GM13976 (cell line): ENCODE data around the gene CUX1.

Experiments used
- DNase-seq: peaks from one replicate; pipeline ENCODE4 v3.0.0; 2012; ENCODE audit warnings: low spot score
- in situ Hi-C: fragments of 300-500 bp; cut with MboI; formaldehyde crosslinking; loops from one replicate; pipeline ENCODE4 v1.12.0; 2022; ENCODE audit warnings: low sequenced_read_pairs, mixed read lengths, inconsistent platforms; ENCODE audit not compliant: unreplicated experiment
- TF ChIP-seq, protein P1 (sequence below): IDR thresholded peaks from 2 replicates; pipeline ENCODE4 v1.5.1; 2012; ENCODE audit warnings: borderline replicate concordance, mild to moderate bottlenecking; ENCODE audit not compliant: insufficient read depth; ENCODE audit errors: extremely low read depth, missing control alignments, control extremely low read depth

Gene CUX1

DNA sequence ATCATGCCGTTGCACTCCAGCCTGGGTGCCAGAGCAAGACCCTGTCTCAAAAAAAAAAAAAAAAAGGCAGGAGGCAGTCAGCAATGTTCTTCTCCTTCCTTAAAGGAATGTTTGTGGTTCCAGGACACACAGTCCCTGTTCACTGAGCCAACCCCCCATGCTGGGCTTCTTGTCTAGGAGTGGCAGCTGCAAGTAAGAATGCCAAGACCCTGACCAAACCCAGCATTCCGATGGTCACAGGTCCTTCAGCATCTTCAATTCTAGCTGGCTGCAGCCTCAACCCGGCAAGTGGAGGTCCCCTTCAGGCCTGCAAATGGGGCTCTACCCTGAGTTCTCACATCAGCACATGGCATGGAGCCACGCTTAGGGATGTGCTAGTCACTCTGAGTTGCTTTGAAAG is 38.2 kb upstream of the CUX1 start:
- TF ChIP-seq, protein P1, sequence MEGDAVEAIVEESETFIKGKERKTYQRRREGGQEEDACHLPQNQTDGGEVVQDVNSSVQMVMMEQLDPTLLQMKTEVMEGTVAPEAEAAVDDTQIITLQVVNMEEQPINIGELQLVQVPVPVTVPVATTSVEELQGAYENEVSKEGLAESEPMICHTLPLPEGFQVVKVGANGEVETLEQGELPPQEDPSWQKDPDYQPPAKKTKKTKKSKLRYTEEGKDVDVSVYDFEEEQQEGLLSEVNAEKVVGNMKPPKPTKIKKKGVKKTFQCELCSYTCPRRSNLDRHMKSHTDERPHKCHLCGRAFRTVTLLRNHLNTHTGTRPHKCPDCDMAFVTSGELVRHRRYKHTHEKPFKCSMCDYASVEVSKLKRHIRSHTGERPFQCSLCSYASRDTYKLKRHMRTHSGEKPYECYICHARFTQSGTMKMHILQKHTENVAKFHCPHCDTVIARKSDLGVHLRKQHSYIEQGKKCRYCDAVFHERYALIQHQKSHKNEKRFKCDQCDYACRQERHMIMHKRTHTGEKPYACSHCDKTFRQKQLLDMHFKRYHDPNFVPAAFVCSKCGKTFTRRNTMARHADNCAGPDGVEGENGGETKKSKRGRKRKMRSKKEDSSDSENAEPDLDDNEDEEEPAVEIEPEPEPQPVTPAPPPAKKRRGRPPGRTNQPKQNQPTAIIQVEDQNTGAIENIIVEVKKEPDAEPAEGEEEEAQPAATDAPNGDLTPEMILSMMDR = no peak
- DNase-seq = no peak
- in situ Hi-C loops = no loop called here

DNA sequence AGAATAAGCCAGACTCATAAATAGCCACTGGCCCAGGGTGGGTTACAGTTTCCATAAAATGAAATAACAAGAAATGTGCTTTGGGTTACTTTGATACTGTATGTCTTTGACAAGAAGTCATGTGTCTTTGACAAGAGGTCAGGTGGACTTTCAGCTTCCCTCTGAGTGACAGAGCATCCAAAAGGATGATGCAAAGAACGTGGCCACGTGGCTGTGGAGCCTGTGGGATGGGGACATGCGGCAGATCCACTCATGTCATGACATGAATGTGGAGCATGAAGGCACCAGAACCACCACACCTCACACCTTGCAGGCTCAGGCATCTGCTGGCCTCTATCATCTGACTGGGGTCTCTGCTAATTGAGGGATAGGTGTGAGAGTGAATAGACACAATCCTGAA is 37.1 kb upstream of the CUX1 start:
- in situ Hi-C loops = no loop called here
- TF ChIP-seq, protein P1 = no peak
- DNase-seq = no peak

DNA sequence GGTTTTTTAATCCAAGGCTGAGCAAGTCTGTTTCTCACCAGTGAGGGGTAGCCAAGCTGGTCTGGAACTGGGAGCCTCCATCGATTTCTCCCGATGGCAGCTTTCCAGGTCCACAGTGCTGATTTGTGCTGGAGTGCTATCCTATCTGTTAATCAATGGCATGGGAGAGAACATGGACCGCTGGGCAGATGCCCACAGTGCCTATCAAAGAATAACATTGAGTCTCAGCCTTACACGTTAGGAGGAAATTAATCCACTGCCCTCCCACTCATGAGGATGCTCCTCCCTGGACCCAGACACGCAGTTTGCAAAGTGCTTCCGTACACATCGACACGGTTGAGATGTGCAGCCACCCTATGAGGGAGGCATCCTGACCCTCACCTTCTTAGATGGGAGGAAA is 36.0 kb upstream of the CUX1 start:
- in situ Hi-C loops = no loop called here
- DNase-seq = no peak
- TF ChIP-seq, protein P1 = no peak

DNA sequence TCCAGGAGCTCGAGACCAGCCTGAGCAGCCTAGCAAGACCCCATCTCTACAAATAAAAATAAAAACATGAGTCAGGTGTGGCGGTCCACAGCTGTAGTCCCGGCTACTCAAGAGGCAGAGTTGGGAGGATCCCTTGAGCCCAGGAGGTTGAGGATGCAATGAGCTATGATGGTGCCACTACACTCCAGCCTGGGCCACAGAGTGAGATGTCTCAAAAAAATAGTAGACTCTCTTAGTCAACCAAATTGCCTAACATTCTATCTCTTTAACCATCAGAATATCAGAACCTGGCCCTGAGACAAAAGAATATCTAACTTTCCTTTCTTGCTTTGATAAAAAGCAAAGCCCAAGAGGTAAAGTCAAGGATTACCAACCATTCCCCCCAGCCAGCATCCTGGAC is 35.0 kb upstream of the CUX1 start:
- in situ Hi-C loops = no loop called here
- DNase-seq = no peak
- TF ChIP-seq, protein P1 = no peak

DNA sequence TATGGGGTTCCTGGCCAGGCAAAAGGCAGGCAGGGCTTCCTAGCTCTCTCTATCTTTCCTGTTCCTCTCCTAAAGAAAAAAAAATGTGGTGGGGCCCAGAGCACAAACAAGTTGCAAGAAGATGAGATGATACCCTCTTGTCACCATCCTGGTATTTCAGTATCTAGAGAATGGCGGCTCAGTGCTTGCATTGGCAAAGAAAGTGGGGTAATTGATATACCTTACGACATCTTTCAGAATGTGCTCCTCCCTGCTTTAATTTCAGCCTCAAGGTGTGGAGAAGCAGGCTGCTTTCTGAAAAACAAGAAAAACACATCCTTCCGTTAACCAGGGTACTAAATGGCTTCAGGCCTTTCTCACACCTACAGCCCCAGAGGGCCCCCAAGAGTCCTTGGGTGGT is 34.5 kb upstream of the CUX1 start:
- TF ChIP-seq, protein P1 = no peak
- in situ Hi-C loops = no loop called here
- DNase-seq = no peak

DNA sequence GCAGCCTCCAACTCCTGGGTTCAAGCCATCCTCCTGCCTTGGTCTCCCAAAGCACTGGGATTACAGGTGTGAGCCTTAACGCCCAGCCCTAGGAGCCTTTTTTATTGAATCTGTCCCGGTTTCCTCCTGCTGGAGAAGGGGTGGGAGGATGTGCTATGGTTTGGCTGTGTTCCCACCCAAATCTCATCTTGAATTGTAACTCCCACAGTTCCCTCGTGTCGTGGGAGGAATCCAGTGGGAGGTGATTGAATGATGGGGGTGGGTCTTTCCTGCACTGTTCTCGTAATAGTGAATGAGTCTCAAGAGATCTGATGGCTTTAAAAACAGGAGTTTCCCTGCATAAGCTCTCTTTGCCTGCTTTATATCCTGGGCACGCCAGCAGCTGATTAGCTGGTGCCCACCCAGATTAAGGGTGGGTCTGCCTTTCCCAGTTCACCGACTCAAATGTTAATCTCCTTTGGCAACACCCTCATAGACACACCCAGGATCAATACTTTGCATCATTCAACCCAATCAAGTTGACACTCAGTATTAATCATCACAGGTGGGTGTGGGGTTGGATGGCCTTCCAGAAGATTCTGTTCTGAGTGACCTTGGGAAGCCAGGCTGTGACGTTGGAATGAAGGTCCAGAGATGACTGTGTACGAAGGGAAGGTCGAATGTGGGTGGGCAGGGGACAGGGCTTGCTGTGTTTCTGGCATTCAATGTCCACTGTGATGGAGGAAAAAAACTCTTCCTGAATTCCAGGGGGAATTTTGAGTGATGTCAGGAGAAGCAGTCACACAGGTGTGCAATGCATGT is 33.8 kb upstream of the CUX1 start:
- in situ Hi-C loops = no loop called here
- no peak for DNase-seq
- TF ChIP-seq, protein P1 = no peak
